H1 (cell line): ENCODE results near the gene KDM4E. TPM values are rescaled to one million over a fixed set of nuclear protein-coding genes. Genes with fewer than 3 reads are reported as not detected.

Experiments
- CTCF ChIA-PET: fragments of 300-600 bp; sonication (Branson Sonifier 250); formaldehyde crosslinking; loops from one replicate; lab custom pipeline; 2021; ENCODE audit not compliant: partially characterized antibody; lab: Charles Lee
- POLR2A ChIA-PET: fragments of 300-600 bp; sonication (Branson Sonifier 250); formaldehyde crosslinking; loops from one replicate; lab custom pipeline; 2021; ENCODE audit warnings: inconsistent platforms; ENCODE audit not compliant: partially characterized antibody; lab: Charles Lee
- DNase-seq, 2 experiments: peaks; one replicate each; pipeline versions ENCODE4 v3.0.0 to v3.0.0-alpha.2; 2010 to 2022; ENCODE audit warnings: low spot score in 2 of 2, low read depth in 1 of 2, mixed read lengths in 1 of 2
- FAIRE-seq: peaks from 2 replicates; lab custom pipeline; 2011; peaks lifted over from hg19 to GRCh38; lab: Jason Lieb, UNC
- H2AFZ ChIP-seq: 2 replicates; pipeline ENCODE4 v1.8.1; 2012; ENCODE audit warnings: low read length, inconsistent platforms
- H2AK5ac ChIP-seq: 2 replicates; pipeline ENCODE4 v1.6.1; 2013; ENCODE audit warnings: low read depth, low read length
- H2BK120ac ChIP-seq: replicated peaks from 2 replicates; pipeline ENCODE3; 2013; ENCODE audit warnings: low read depth, low read length, inconsistent platforms
- H2BK12ac ChIP-seq: 2 replicates; pipeline ENCODE4 v1.6.1; 2013; ENCODE audit warnings: low read depth, low read length
- H2BK15ac ChIP-seq: 2 replicates; pipeline ENCODE4 v1.6.1; 2013; ENCODE audit warnings: low read length
- H2BK20ac ChIP-seq: 2 replicates; pipeline ENCODE4 v1.6.1; 2013; ENCODE audit warnings: low read length
- H2BK5ac ChIP-seq: 2 replicates; pipeline ENCODE4 v1.6.1; 2013; ENCODE audit warnings: low read depth, low read length
- H3K14ac ChIP-seq: 2 replicates; pipeline ENCODE4 v1.6.1; 2013; ENCODE audit warnings: inconsistent platforms; ENCODE audit not compliant: insufficient read length
- H3K18ac ChIP-seq: 2 replicates; pipeline ENCODE4 v1.6.1; 2013; ENCODE audit warnings: low read length; ENCODE audit errors: extremely low read depth
- H3K23ac ChIP-seq: 2 replicates; pipeline ENCODE4 v1.6.1; 2013; ENCODE audit warnings: inconsistent platforms; ENCODE audit not compliant: insufficient read length
- H3K23me2 ChIP-seq: 2 replicates; pipeline ENCODE4 v1.6.1; 2013; ENCODE audit warnings: low read depth, low read length
- H3K27ac ChIP-seq: 2 replicates; pipeline ENCODE4 v1.6.1; 2011; ENCODE audit warnings: low read depth, low read length, inconsistent platforms
- H3K27me3 ChIP-seq, 4 experiments: replicated peaks in 1 of 4; 1 replicate in 1 of 4; 2 replicates in 3 of 4; pipeline versions ENCODE4 v1.6.1 to v1.8.1; 2011 to 2013; ENCODE audit warnings: low read length in 3 of 4, mild to moderate bottlenecking in 3 of 4, inconsistent platforms in 2 of 4, mixed read lengths in 2 of 4, moderate library complexity in 1 of 4; ENCODE audit not compliant: control insufficient read depth in 3 of 4, insufficient read depth in 3 of 4; ENCODE audit errors: extremely low read depth in 1 of 4
- H3K36me3 ChIP-seq, 4 experiments: 2 replicates each; pipeline versions ENCODE4 v1.6.1 to v1.8.1; 2011 to 2013; ENCODE audit warnings: mild to moderate bottlenecking in 4 of 4, low read length in 3 of 4, moderate library complexity in 2 of 4, control low read depth in 1 of 4, inconsistent platforms in 1 of 4; ENCODE audit not compliant: insufficient read depth in 4 of 4, control insufficient read depth in 2 of 4
- H3K4ac ChIP-seq: replicated peaks from 2 replicates; pipeline ENCODE3; 2013; ENCODE audit warnings: low read length, low read depth, mixed read lengths, inconsistent platforms; ENCODE audit not compliant: insufficient read length
- H3K4me1 ChIP-seq, 4 experiments: replicated peaks in 1 of 4; 1 replicate in 1 of 4; 2 replicates in 3 of 4; pipeline versions ENCODE4 v1.6.1 to v1.8.1; 2011 to 2013; ENCODE audit warnings: low read length in 3 of 4, inconsistent platforms in 2 of 4, mixed read lengths in 1 of 4; ENCODE audit not compliant: insufficient read depth in 4 of 4, control insufficient read depth in 3 of 4
- H3K4me2 ChIP-seq, 2 experiments: 2 replicates each; pipeline versions ENCODE4 v1.6.1 to v1.8.1; 2011 to 2013; ENCODE audit warnings: low read depth in 2 of 2, low read length in 2 of 2, control low read depth in 1 of 2, inconsistent platforms in 1 of 2, mild to moderate bottlenecking in 1 of 2; ENCODE audit not compliant: insufficient read depth in 1 of 2
- H3K4me3 ChIP-seq, 4 experiments: fragments of 200-600, 300-600 bp in 1 of 4; sonication (generic), shearing (Covaris generic), sonication (Bioruptor Twin) in 1 of 4; 2 replicates each; pipeline versions ENCODE4 v1.5.1 to v1.8.1; 2011 to 2016; ENCODE audit warnings: low read length in 4 of 4, low read depth in 3 of 4, control low read depth in 2 of 4, inconsistent platforms in 2 of 4, mild to moderate bottlenecking in 2 of 4, mixed read lengths in 1 of 4, moderate library complexity in 1 of 4; ENCODE audit not compliant: insufficient read depth in 2 of 4; ENCODE audit errors: extremely low read depth in 1 of 4
- H3K56ac ChIP-seq: replicated peaks from 2 replicates; pipeline ENCODE3; 2013; ENCODE audit warnings: low read depth, mild to moderate bottlenecking, mixed read lengths, low read length, inconsistent platforms; ENCODE audit not compliant: insufficient read length
- H3K79me1 ChIP-seq: 2 replicates; pipeline ENCODE4 v1.6.1; 2013; ENCODE audit warnings: low read depth, low read length, control low read depth
- H3K79me2 ChIP-seq, 2 experiments: 2 replicates each; pipeline versions ENCODE4 v1.6.1 to v1.8.1; 2012 to 2013; ENCODE audit warnings: low read length in 2 of 2, mild to moderate bottlenecking in 2 of 2, inconsistent platforms in 1 of 2; ENCODE audit not compliant: insufficient read depth in 2 of 2, control insufficient read depth in 1 of 2
- H3K9ac ChIP-seq, 4 experiments: replicated peaks in 1 of 4; 1 replicate in 1 of 4; 2 replicates in 3 of 4; pipeline versions ENCODE4 v1.6.1 to v1.8.1; 2011 to 2013; ENCODE audit warnings: low read depth in 3 of 4, low read length in 3 of 4, control low read depth in 2 of 4, mild to moderate bottlenecking in 2 of 4, moderate library complexity in 2 of 4, inconsistent platforms in 1 of 4; ENCODE audit errors: extremely low read depth in 1 of 4
- H3K9me3 ChIP-seq, 2 experiments: 2 replicates each; pipeline versions ENCODE4 v1.6.1 to v1.8.1; 2012 to 2013; ENCODE audit warnings: mild to moderate bottlenecking in 2 of 2, moderate library complexity in 2 of 2, control low read depth in 1 of 2, inconsistent platforms in 1 of 2, low read depth in 1 of 2, low read length in 1 of 2, mixed read lengths in 1 of 2; ENCODE audit not compliant: insufficient read depth in 2 of 2
- H4K20me1 ChIP-seq, 2 experiments: replicated peaks in 1 of 2; 2 replicates each; pipeline versions ENCODE3 to v1.8.1; 2011 to 2013; ENCODE audit warnings: inconsistent platforms in 2 of 2, low read length in 2 of 2, mild to moderate bottlenecking in 1 of 2; ENCODE audit not compliant: insufficient read depth in 2 of 2, control insufficient read depth in 1 of 2
- H4K5ac ChIP-seq: 2 replicates; pipeline ENCODE4 v1.6.1; 2013; ENCODE audit warnings: low read length, low read depth, mixed read lengths, inconsistent platforms; ENCODE audit not compliant: insufficient read length
- H4K8ac ChIP-seq: 2 replicates; pipeline ENCODE4 v1.8.0; 2013; ENCODE audit warnings: mild to moderate bottlenecking, moderate library complexity, low read length, inconsistent platforms; ENCODE audit not compliant: insufficient read depth; ENCODE audit errors: extremely low read depth
- H4K91ac ChIP-seq: replicated peaks from 2 replicates; pipeline ENCODE3; 2013; ENCODE audit warnings: low read length, mixed read lengths, inconsistent platforms; ENCODE audit not compliant: insufficient read length
- ATF3 ChIP-seq: IDR thresholded peaks from 2 replicates; pipeline ENCODE4 v1.6.1; 2011; ENCODE audit warnings: low read depth, mild to moderate bottlenecking, low read length; ENCODE audit not compliant: insufficient read depth
- FOSL1 ChIP-seq: IDR thresholded peaks from 2 replicates; pipeline ENCODE4 v1.6.1; 2011; ENCODE audit warnings: mild to moderate bottlenecking, low read depth, low read length, moderate library complexity; ENCODE audit not compliant: insufficient read depth
- HDAC6 ChIP-seq: IDR thresholded peaks from one replicate; pipeline ENCODE4 v1.7.1; 2012; ENCODE audit warnings: low read depth, mild to moderate bottlenecking, inconsistent platforms, low read length, moderate library complexity
- JUN ChIP-seq: IDR thresholded peaks from 2 replicates; pipeline ENCODE4 v1.6.1; 2011; ENCODE audit warnings: low read depth, mild to moderate bottlenecking, improper control_type of control experiment, low read length
- NANOG ChIP-seq: IDR thresholded peaks from 2 replicates; pipeline ENCODE4 v1.6.1; 2011; ENCODE audit warnings: low read length, low read depth, mild to moderate bottlenecking, inconsistent platforms; ENCODE audit not compliant: insufficient read depth, poor library complexity, severe bottlenecking
- TAF1 ChIP-seq: IDR thresholded peaks from 2 replicates; pipeline ENCODE4 v1.6.1; 2011; ENCODE audit warnings: mild to moderate bottlenecking, low read depth, low read length
- WGBS, 2 experiments: shearing (Covaris generic) in 1 of 2; methylation state at CpG; one replicate each; pipeline versions ENCODE4 v1.1.6 to v1.1.7; 2013 to 2015; ENCODE audit warnings: low lambda C conversion rate in 2 of 2, mixed read lengths in 2 of 2, inconsistent platforms in 1 of 2, low coverage in 1 of 2, missing lambda C conversion rate in 1 of 2; ENCODE audit not compliant: insufficient replicate concordance in 2 of 2, insufficient coverage in 1 of 2, insufficient read length in 1 of 2; ENCODE audit errors: extremely low coverage in 1 of 2, missing lambda C conversion rate in 1 of 2; 5-methylcytosine and 5-hydroxymethylcytosine counted together
- polyA plus RNA-seq, 7 experiments: library from polyadenylated mRNA; depleted of rRNA in 3 of 7; stranded (reverse) in 5 of 7; unstranded in 2 of 7; fragments of >200 nt in 5 of 7; fragments of 200-250 nt in 2 of 7; gene quantifications; 1 replicate in 5 of 7; 2 replicates in 1 of 7; 4 replicates in 1 of 7; pipeline versions ENCODE4 v1.2.1 to v1.2.3, GENCODE V29; 2011 to 2013; ENCODE audit warnings: missing spikeins in 2 of 7, mixed read lengths in 2 of 7
- total RNA-seq: library from RNA; stranded (reverse); fragmentation: NEBNext Ultra II Directional; extraction: Animal tissue kit (Norgen Biotek cat#: 25700); gene quantifications from 2 replicates; pipeline ENCODE4 v1.2.1, GENCODE V29; 2021

Gene KDM4E
- total and polyA plus RNA-seq, 2 of the 8 experiments (the other 6 are each of a cell fraction or from before 2014, with no cell fraction given): not detected

- no peaks in the 10 kb centered on the region for H3K79me2 ChIP-seq
- H3K4me2 ChIP-seq: no peak overlapping the region
- WGBS, 2 experiments: 90% methylated on average over 3 of the region's 3 CpGs; no CpG with 5 or more reads in 1 of the 2 experiments
- H2BK5ac ChIP-seq: no peak overlapping the region
- no peak overlapping the region for H2BK12ac ChIP-seq
- ChIA-PET POLR2A (no interaction called here), CTCF (no interaction called here)
- H4K5ac ChIP-seq: no peak overlapping the region
- no peak overlapping the region for H2BK20ac ChIP-seq
- no peaks in the 10 kb centered on the region for H3K27me3 ChIP-seq
- H3K56ac ChIP-seq: no peak overlapping the region
- H4K20me1 ChIP-seq: no peaks in the 10 kb centered on the region
- no peak overlapping the region for H2AFZ ChIP-seq
- H3K18ac ChIP-seq: no peak overlapping the region
- H2AK5ac ChIP-seq: no peak overlapping the region
- H3K4me1 ChIP-seq: no peaks in the 10 kb centered on the region
- no peak overlapping the region for H3K9ac ChIP-seq
- no peak overlapping the region for H3K27ac ChIP-seq
- H4K91ac ChIP-seq: no peak overlapping the region
- no peaks in the 10 kb centered on the region for H3K23me2 ChIP-seq
- 0 out of 4 replicates have a peak, but pooled peaks cover 0 to 3% of the 10 kb centered on the region in 2 experiments for H3K9me3 ChIP-seq
- no peak for TF ChIP-seq HDAC6
- no peak for TF ChIP-seq NANOG
- TF ChIP-seq TAF1: no peak
- no peak for TF ChIP-seq ATF3
- no peak for TF ChIP-seq FOSL1
- TF ChIP-seq JUN: no peak
- H3K23ac ChIP-seq: no peak overlapping the region
- no peak overlapping the region for H3K4me3 ChIP-seq
- H3K79me1 ChIP-seq: no peaks in the 10 kb centered on the region
- no peak overlapping the region for H3K4ac ChIP-seq
- DNase-seq (no peak), FAIRE-seq (no peak)
- no peaks in the 10 kb centered on the region for H3K36me3 ChIP-seq
- H2BK120ac ChIP-seq: no peak overlapping the region
- H4K8ac ChIP-seq: no peak overlapping the region
- H2BK15ac ChIP-seq: no peak overlapping the region
- H3K14ac ChIP-seq: no peak overlapping the region
These were observed 3.3 kb downstream of the KDM4E start for GRCh38 chr11:95028357-95028756.
